ENCODE data around the gene SPINK8.
"Not testable (repeated sequence)": the region's sequence is repeated elsewhere in the genome, so short reads cannot be mapped to it uniquely, and the experiment has no call there.

Gene SPINK8

GRCh38 chr3:48333346-48334245 lies at the start of gene SPINK8:
Gene SPINK8, minus strand, starts transcription at chr3:48333661. Its CDS starts 5,320 bp downstream, at chr3:48328341.
- not testable (repeated sequence) for DNase-seq

GRCh38 chr3:48372862-48373435 lies 39.5 kb upstream of the SPINK8 start:
- DNase-seq, result no peak

GRCh38 chr3:48372377-48372770 lies 38.9 kb upstream of the SPINK8 start:
- DNase-seq, result no peak

- no peak for DNase-seq
Measured at GRCh38 chr3:48371651-48372376, 38.4 kb upstream of the SPINK8 start, which contains the start of gene FBXW12. Gene FBXW12, plus strand, starts transcription at chr3:48372219. Its CDS starts 549 bp downstream, at chr3:48372768.

GRCh38 chr3:48370333-48370713 lies 36.9 kb upstream of the SPINK8 start:
- no peak for DNase-seq

GRCh38 chr3:48369693-48370332 lies 36.4 kb upstream of the SPINK8 start:
- no peak for DNase-seq

- DNase-seq, result no peak
Measured at GRCh38 chr3:48367201-48367600, 33.7 kb upstream of the SPINK8 start.

- no peak for DNase-seq
Measured at GRCh38 chr3:48364840-48365239, 31.4 kb upstream of the SPINK8 start.

- no peak for DNase-seq
Measured at GRCh38 chr3:48361928-48362327, 28.5 kb upstream of the SPINK8 start.

- DNase-seq, result no peak
Measured at GRCh38 chr3:48356419-48356818, 23.0 kb upstream of the SPINK8 start.

- DNase-seq, result no peak
Measured at GRCh38 chr3:48353987-48354386, 20.5 kb upstream of the SPINK8 start.

GRCh38 chr3:48352546-48352945 lies 19.1 kb upstream of the SPINK8 start:
- DNase-seq, result no peak

GRCh38 chr3:48347500-48347899 lies 14.0 kb upstream of the SPINK8 start:
- no peak for DNase-seq

- DNase-seq, result no peak
Measured at GRCh38 chr3:48345946-48346572, 12.6 kb upstream of the SPINK8 start.

GRCh38 chr3:48344867-48345507 lies 11.5 kb upstream of the SPINK8 start:
- no peak for DNase-seq

- DNase-seq, result no peak
Measured at GRCh38 chr3:48343432-48343831, 10.0 kb upstream of the SPINK8 start.

GRCh38 chr3:48338635-48339034 lies 5.2 kb upstream of the SPINK8 start:
- DNase-seq, result no peak

GRCh38 chr3:48337536-48337935 lies 4.1 kb upstream of the SPINK8 start:
- DNase-seq, result not testable (repeated sequence)

- not testable (repeated sequence) for DNase-seq
Measured at GRCh38 chr3:48335286-48335685, 1.8 kb upstream of the SPINK8 start.

- no peak for DNase-seq
Measured at GRCh38 chr3:48334605-48335004, 1.1 kb upstream of the SPINK8 start.

GRCh38 chr3:48331706-48332435 lies 1.6 kb downstream of the SPINK8 start:
- not testable (repeated sequence) for DNase-seq

Data from stimulated activated CD4-positive, alpha-beta T cell treated with anti-CD3 and anti-CD28 coated beads, Interleukin-4, amount 100 ng/mL, for 24 hours (primary cell).